Coronary artery (tissue), 2 donors: ENCODE results near the gene OR2M5.

ENCODE experiments used
- DNase-seq: peaks from one replicate; pipeline ENCODE4 v3.0.0-alpha.2; 2017; ENCODE audit warnings: low spot score
- H3K27ac ChIP-seq, 2 donors: fragments of 200-600 bp; sonication (generic); one replicate each; pipeline ENCODE4 v1.5.1; 2016 to 2019
- H3K4me3 ChIP-seq: fragments of 200-600 bp; sonication (generic); 2 replicates; pipeline ENCODE4 v1.5.1; 2016; ENCODE audit warnings: mild to moderate bottlenecking, moderate library complexity
- TF ChIP-seq, protein P1 (sequence below): fragments of 200-600 bp; sonication (generic); IDR thresholded peaks from one replicate; pipeline ENCODE4 v1.5.1; 2019; ENCODE audit warnings: antibody characterized with exemption

OR2M5 gene

GRCh38 chr1:248136811-248137210 is 8.1 kb upstream of the OR2M5 start:
- DNase-seq = no peak
- no peak overlapping the region for H3K27ac ChIP-seq
- no peak overlapping the region for H3K4me3 ChIP-seq
- TF ChIP-seq, protein P1, sequence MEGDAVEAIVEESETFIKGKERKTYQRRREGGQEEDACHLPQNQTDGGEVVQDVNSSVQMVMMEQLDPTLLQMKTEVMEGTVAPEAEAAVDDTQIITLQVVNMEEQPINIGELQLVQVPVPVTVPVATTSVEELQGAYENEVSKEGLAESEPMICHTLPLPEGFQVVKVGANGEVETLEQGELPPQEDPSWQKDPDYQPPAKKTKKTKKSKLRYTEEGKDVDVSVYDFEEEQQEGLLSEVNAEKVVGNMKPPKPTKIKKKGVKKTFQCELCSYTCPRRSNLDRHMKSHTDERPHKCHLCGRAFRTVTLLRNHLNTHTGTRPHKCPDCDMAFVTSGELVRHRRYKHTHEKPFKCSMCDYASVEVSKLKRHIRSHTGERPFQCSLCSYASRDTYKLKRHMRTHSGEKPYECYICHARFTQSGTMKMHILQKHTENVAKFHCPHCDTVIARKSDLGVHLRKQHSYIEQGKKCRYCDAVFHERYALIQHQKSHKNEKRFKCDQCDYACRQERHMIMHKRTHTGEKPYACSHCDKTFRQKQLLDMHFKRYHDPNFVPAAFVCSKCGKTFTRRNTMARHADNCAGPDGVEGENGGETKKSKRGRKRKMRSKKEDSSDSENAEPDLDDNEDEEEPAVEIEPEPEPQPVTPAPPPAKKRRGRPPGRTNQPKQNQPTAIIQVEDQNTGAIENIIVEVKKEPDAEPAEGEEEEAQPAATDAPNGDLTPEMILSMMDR = no peak

GRCh38 chr1:248140846-248141245 is 4.1 kb upstream of the OR2M5 start:
- Histone ChIP-seq H3K4me3 (no peak overlapping the region), H3K27ac (no peak overlapping the region)
- DNase-seq = no peak
- TF ChIP-seq, protein P1 = no peak

- DNase-seq = no peak
- Histone ChIP-seq H3K4me3 (no peak overlapping the region), H3K27ac (no peak overlapping the region)
- TF ChIP-seq, protein P1 = no peak
These were observed 1.6 kb upstream of the OR2M5 start for GRCh38 chr1:248143311-248143710.

DNA sequence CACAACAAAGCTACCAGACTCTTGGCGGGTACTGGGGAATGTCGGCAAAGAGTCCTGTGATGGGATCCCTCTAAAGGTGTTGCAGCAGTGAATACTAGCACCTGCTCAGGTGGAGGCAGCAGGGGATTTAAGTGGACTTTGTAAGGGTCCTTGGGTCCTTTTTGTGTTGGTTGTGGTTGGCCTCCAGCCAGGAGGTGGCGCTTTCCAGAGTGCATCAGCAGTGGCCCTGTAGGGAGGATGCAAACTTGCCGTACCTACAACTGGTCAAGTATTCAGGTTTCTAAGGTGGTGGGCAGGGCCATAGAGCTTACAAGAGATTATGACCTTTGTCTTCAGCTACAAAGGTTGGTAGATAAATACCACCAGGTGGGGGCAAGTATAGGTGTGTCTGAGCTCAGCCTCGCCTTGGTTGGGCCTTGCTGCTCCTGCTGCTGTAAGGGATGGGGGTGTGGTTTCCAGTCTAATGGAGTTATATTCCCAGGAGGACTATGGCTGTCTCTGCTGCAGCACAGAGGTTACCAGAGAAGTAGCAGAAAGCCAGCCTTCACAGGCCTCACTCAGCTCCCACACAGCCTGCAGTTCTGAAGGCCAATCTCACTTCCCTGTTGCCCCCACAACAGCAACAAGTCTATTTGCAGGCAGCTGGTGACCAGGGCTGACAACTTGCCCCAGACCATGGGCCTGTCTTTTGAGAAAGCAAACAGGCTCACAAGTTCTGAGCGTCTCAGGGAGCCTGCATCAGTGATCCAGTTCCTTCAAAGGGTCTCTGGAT is 7.3 kb downstream of the OR2M5 start:
- H3K4me3 ChIP-seq = no peak overlapping the region
- DNase-seq = no peak

GRCh38 chr1:248155927-248156326 is 11.0 kb downstream of the OR2M5 start:
- TF ChIP-seq, protein P1 = no peak
- Histone ChIP-seq H3K27ac (no peak overlapping the region), H3K4me3 (no peak overlapping the region)
- no peak for DNase-seq

More for the DNA sequence above, 7.3 kb downstream of the OR2M5 start:
- no peak overlapping the region for H3K27ac ChIP-seq
- TF ChIP-seq, protein P1 = no peak

GRCh38 chr1:248158758-248159157 is 13.8 kb downstream of the OR2M5 start:
- Histone ChIP-seq H3K4me3 (no peak overlapping the region), H3K27ac (no peak overlapping the region)
- DNase-seq = no peak
- TF ChIP-seq, protein P1 = no peak

DNA sequence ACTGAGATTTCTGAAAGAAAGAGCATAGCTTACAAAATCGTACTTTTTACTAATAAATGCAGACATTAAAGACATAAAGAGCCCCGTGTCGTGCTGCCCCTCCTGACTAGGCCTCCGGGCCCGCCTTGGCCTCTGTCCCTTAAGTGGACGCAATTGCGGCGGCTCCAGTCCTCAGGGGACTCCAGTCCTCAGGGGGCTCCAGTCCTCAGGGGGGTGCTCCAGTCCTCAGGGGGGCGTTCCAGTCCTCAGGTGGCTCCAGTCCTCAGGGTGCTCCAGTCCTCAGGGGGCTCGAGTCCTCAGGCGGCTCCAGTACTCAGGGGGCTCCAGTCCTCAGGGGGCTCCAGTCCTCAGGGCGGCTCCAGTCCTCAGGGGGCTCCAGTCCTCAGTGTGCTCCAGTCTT is 19.1 kb downstream of the OR2M5 start:
- TF ChIP-seq, protein P1 = no peak
- no peak for DNase-seq
- H3K4me3 ChIP-seq = no peak overlapping the region
- H3K27ac ChIP-seq = no peak overlapping the region
